ENCODE data around the gene C3orf20.
A peak's percentile ranks its signal among the peaks of the same experiment; 100 is the strongest.

C3orf20 gene

GRCh38 chr3:14780927-14781507 lies 106.1 kb downstream of the C3orf20 start:
- peak; percentile 9 for DNase-seq

- DNase-seq = no peak
These were observed 108.6 kb downstream of the C3orf20 start for GRCh38 chr3:14783480-14784086.

- DNase-seq = no peak
These were observed 109.2 kb downstream of the C3orf20 start for GRCh38 chr3:14784087-14784681.

GRCh38 chr3:14785207-14786155 lies 110.5 kb downstream of the C3orf20 start:
- no peak for DNase-seq

GRCh38 chr3:14786369-14786768 lies 111.4 kb downstream of the C3orf20 start:
- no peak for DNase-seq

GRCh38 chr3:14787630-14788029 lies 112.7 kb downstream of the C3orf20 start:
- no peak for DNase-seq

- DNase-seq = no peak
These were observed 113.7 kb downstream of the C3orf20 start for GRCh38 chr3:14788644-14789043.

- DNase-seq = no peak
These were observed 114.3 kb downstream of the C3orf20 start for GRCh38 chr3:14789221-14789620.

- no peak for DNase-seq
These were observed 114.8 kb downstream of the C3orf20 start for GRCh38 chr3:14789640-14790285.

- peak; percentile 35 for DNase-seq
These were observed 116.5 kb downstream of the C3orf20 start for GRCh38 chr3:14791343-14791945.

- no peak for DNase-seq
These were observed 117.8 kb downstream of the C3orf20 start for GRCh38 chr3:14792691-14793121.

GRCh38 chr3:14793126-14793857 lies 118.4 kb downstream of the C3orf20 start:
- DNase-seq = no peak

GRCh38 chr3:14793858-14794234 lies 118.9 kb downstream of the C3orf20 start:
- no peak for DNase-seq

- no peak for DNase-seq
These were observed 119.5 kb downstream of the C3orf20 start for GRCh38 chr3:14794435-14794834.

- no peak for DNase-seq
These were observed 121.1 kb downstream of the C3orf20 start for GRCh38 chr3:14795996-14796395.

- DNase-seq = no peak
These were observed 121.6 kb downstream of the C3orf20 start for GRCh38 chr3:14796403-14797077.

- no peak for DNase-seq
These were observed 122.8 kb downstream of the C3orf20 start for GRCh38 chr3:14797731-14798130.

GRCh38 chr3:14798231-14798630 lies 123.3 kb downstream of the C3orf20 start:
- DNase-seq = no peak

- DNase-seq = no peak
These were observed 124.2 kb downstream of the C3orf20 start for GRCh38 chr3:14799146-14799545.

- no peak for DNase-seq
These were observed 126.1 kb downstream of the C3orf20 start for GRCh38 chr3:14801031-14801430.
